Esophagus muscularis mucosa (tissue), 3 donors: ENCODE measurements around the gene UGT1A4.

Experiments
- CTCF ChIP-seq, 3 experiments: fragments of 200-600 bp in 2 of 3; fragments of 450-650 bp in 1 of 3; sonication (generic) in 2 of 3; IDR thresholded peaks; one replicate each; pipeline ENCODE4 v1.5.1; 2017 to 2019; ENCODE audit warnings: antibody characterized with exemption in 3 of 3, mild to moderate bottlenecking in 2 of 3, moderate library complexity in 1 of 3
- POLR2A ChIP-seq: fragments of 450-650 bp; IDR thresholded peaks from one replicate; pipeline ENCODE4 v1.6.1; 2017; ENCODE audit warnings: antibody characterized with exemption, moderate library complexity, mild to moderate bottlenecking, low read depth
- POLR2AphosphoS5 ChIP-seq, 2 donors: sonication (generic); formaldehyde crosslinking; IDR thresholded peaks; one replicate each; pipeline ENCODE4 v1.6.1; 2017; ENCODE audit warnings: antibody characterized with exemption in 2 of 2

DNA sequence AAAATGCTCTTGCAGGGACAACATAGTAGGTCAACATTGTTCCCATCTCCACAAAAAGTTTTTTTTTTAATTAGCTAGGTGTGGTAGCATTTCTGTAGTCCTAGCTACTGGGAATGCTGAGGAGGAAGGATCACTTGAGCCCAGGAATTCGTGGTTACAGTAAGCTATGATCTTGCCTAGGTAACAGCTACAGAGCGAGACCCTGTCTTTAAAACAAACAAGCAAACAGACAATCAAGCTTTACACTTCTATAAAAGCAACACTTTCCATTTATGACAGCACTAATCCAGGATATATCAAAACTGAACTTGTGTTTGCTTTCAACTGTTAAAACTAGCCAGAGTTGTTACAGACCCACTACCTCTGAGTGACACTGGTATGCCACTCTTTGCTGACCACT, 22.3 kb downstream of the UGT1A4 start:
- TF ChIP-seq POLR2AphosphoS5 (IDR thresholded peaks at IDR 0.05) (no peak), CTCF (IDR thresholded peaks at IDR 0.05) (no peak), POLR2A (no peak)
